ENCODE results near the gene TMEM270.

Gene TMEM270

GRCh38 chr7:73828972-73829371 is 32.0 kb upstream of the TMEM270 start:
- no peak overlapping the region for H2AFZ ChIP-seq (ENCODE audit: low read depth, low read length, severe bottlenecking)
- no peak overlapping the region for H3K4me3 ChIP-seq (ENCODE audit: insufficient read depth, low read length, poor library complexity, severe bottlenecking)
- H4K20me1 ChIP-seq (ENCODE audit: low read depth, low read length), result no peaks in the 10 kb centered on the region
- no peaks in the 10 kb centered on the region for H3K9me2 ChIP-seq (replicated peaks; ENCODE audit: insufficient read depth, low read length)
- no peaks in the 10 kb centered on the region for H3F3A ChIP-seq (ENCODE audit: insufficient read depth)
- H3K27ac ChIP-seq (ENCODE audit: low read depth, low read length), result no peak overlapping the region
- TF ChIP-seq EZH2phosphoT487 (conservative IDR thresholded peaks at IDR 0.05; ENCODE audit: low read length) (no peak), CTCF (IDR thresholded peaks at IDR 0.05; ENCODE audit: insufficient read depth, low read length, poor library complexity, severe bottlenecking) (no peak)
- no peaks in the 10 kb centered on the region for H3K27me3 ChIP-seq (ENCODE audit: low read length)
- H3K9me3 ChIP-seq (ENCODE audit: insufficient read depth, low read length), result no peaks in the 10 kb centered on the region
- H3K79me2 ChIP-seq (ENCODE audit: insufficient read depth, low read length), result no peaks in the 10 kb centered on the region
- H3K36me3 ChIP-seq (ENCODE audit: low read length), result no peaks in the 10 kb centered on the region
- H3K4me2 ChIP-seq (ENCODE audit: low read depth, low read length, poor library complexity, severe bottlenecking), result no peak overlapping the region
- H3K9ac ChIP-seq (ENCODE audit: low read length), result no peak overlapping the region

- no peak for TF ChIP-seq EZH2phosphoT487 (conservative IDR thresholded peaks at IDR 0.05; ENCODE audit: low read length)
- no peak for TF ChIP-seq CTCF (IDR thresholded peaks at IDR 0.05; ENCODE audit: insufficient read depth, low read length, poor library complexity, severe bottlenecking)
These were observed 31.5 kb upstream of the TMEM270 start for GRCh38 chr7:73829505-73829904.

GRCh38 chr7:73829921-73830680 is 30.9 kb upstream of the TMEM270 start:
- no peaks in the 10 kb centered on the region for H3K27me3 ChIP-seq (ENCODE audit: low read length)
- H3K9me3 ChIP-seq (ENCODE audit: insufficient read depth, low read length), result no peaks in the 10 kb centered on the region
- no peak overlapping the region for H3K27ac ChIP-seq (ENCODE audit: low read depth, low read length)
- no peak overlapping the region for H2AFZ ChIP-seq (ENCODE audit: low read depth, low read length, severe bottlenecking)
- H3K79me2 ChIP-seq (ENCODE audit: insufficient read depth, low read length), result no peaks in the 10 kb centered on the region
- no peak overlapping the region for H3K9ac ChIP-seq (ENCODE audit: low read length)
- no peaks in the 10 kb centered on the region for H3K9me2 ChIP-seq (replicated peaks; ENCODE audit: insufficient read depth, low read length)
- H3K4me3 ChIP-seq (ENCODE audit: insufficient read depth, low read length, poor library complexity, severe bottlenecking), result no peak overlapping the region
- no peaks in the 10 kb centered on the region for H3K36me3 ChIP-seq (ENCODE audit: low read length)
- no peaks in the 10 kb centered on the region for H3F3A ChIP-seq (ENCODE audit: insufficient read depth)
- H4K20me1 ChIP-seq (ENCODE audit: low read depth, low read length), result no peaks in the 10 kb centered on the region
- H3K4me2 ChIP-seq (ENCODE audit: low read depth, low read length, poor library complexity, severe bottlenecking), result no peak overlapping the region
- TF ChIP-seq EZH2phosphoT487 (conservative IDR thresholded peaks at IDR 0.05; ENCODE audit: low read length) (no peak), CTCF (IDR thresholded peaks at IDR 0.05; ENCODE audit: insufficient read depth, low read length, poor library complexity, severe bottlenecking) (no peak)

More at GRCh38 chr7:73829505-73829904, 31.5 kb upstream of the TMEM270 start:
- H2AFZ ChIP-seq (ENCODE audit: low read depth, low read length, severe bottlenecking), result no peak overlapping the region
- H3K4me3 ChIP-seq (ENCODE audit: insufficient read depth, low read length, poor library complexity, severe bottlenecking), result no peak overlapping the region
- H3K9ac ChIP-seq (ENCODE audit: low read length), result no peak overlapping the region
- no peaks in the 10 kb centered on the region for H3K79me2 ChIP-seq (ENCODE audit: insufficient read depth, low read length)
- no peaks in the 10 kb centered on the region for H4K20me1 ChIP-seq (ENCODE audit: low read depth, low read length)
- H3K9me2 ChIP-seq (replicated peaks; ENCODE audit: insufficient read depth, low read length), result no peaks in the 10 kb centered on the region
- no peaks in the 10 kb centered on the region for H3K36me3 ChIP-seq (ENCODE audit: low read length)
- no peak overlapping the region for H3K27ac ChIP-seq (ENCODE audit: low read depth, low read length)
- H3K4me2 ChIP-seq (ENCODE audit: low read depth, low read length, poor library complexity, severe bottlenecking), result no peak overlapping the region
- no peaks in the 10 kb centered on the region for H3K27me3 ChIP-seq (ENCODE audit: low read length)
- no peaks in the 10 kb centered on the region for H3F3A ChIP-seq (ENCODE audit: insufficient read depth)
- no peaks in the 10 kb centered on the region for H3K9me3 ChIP-seq (ENCODE audit: insufficient read depth, low read length)
